Stomach smooth muscle (tissue), 2 donors: ENCODE measurements around the gene SEC61A2.
A peak's percentile ranks its signal among the peaks of the same experiment; 100 is the strongest.

ENCODE experiments used
- H3K27ac ChIP-seq: one replicate; pipeline ENCODE4 v1.7.0; 2013; ENCODE audit warnings: mild to moderate bottlenecking, low read length, inconsistent platforms
- H3K27me3 ChIP-seq, 2 donors: one replicate each; pipeline ENCODE4 v1.7.0; 2013; ENCODE audit warnings: low read length in 2 of 2; ENCODE audit not compliant: insufficient read depth in 2 of 2, control insufficient read depth in 1 of 2
- H3K36me3 ChIP-seq, 2 donors: one replicate each; pipeline ENCODE4 v1.7.0; 2013; ENCODE audit warnings: low read length in 2 of 2; ENCODE audit not compliant: control insufficient read depth in 2 of 2, insufficient read depth in 2 of 2
- H3K4me1 ChIP-seq: one replicate; pipeline ENCODE4 v1.7.0; 2013; ENCODE audit warnings: low read length; ENCODE audit not compliant: control insufficient read depth, insufficient read depth
- H3K4me3 ChIP-seq, 2 donors: one replicate each; pipeline ENCODE4 v1.7.0; 2013; ENCODE audit warnings: low read length in 2 of 2
- H3K9ac ChIP-seq, 2 donors: one replicate each; pipeline ENCODE4 v1.7.0; 2013; ENCODE audit warnings: low read length in 2 of 2, mild to moderate bottlenecking in 1 of 2
- H3K9me3 ChIP-seq, 2 donors: one replicate each; pipeline ENCODE4 v1.7.0; 2013; ENCODE audit warnings: low read length in 2 of 2; ENCODE audit not compliant: control insufficient read depth in 2 of 2
- donor health status: healthy.
- donor health status: Pancreatic carcinoma.

The SEC61A2 gene

GRCh38 chr10:12196531-12197211 lies 67.2 kb downstream of the SEC61A2 start:
- peak overlapping the region; percentile 98 to 99 for H3K4me3 ChIP-seq
- peak overlapping the region; percentile 96 for H3K27ac ChIP-seq
- H3K9ac ChIP-seq = peak overlapping the region; percentile 89 to 96
- no peaks in the 10 kb centered on the region for H3K9me3 ChIP-seq
- no peaks in the 10 kb centered on the region for H3K27me3 ChIP-seq
- peaks cover 9% of the 10 kb centered on the region in 2 donors for H3K36me3 ChIP-seq
- H3K4me1 ChIP-seq = peaks cover 15% of the 10 kb centered on the region

DNA sequence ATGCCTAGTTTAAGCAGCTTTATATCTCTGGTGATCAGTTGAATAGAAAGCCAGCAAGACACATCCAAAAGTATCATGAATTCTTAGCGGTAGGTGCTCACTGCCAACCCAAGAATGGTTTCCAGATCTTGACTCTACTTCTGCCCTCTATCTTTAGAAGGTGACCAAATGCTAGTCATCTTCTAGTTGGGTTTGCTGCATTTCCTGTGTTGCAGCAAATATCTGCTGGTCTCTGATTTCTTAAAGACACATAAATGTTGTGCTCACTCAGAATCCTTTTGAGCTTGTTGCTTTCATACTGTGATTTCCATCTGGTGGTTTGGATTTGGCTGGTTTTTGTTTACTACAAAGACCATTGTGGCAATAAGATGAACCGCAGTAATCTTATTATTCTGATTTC lies 68.7 kb downstream of the SEC61A2 start:
- H3K27me3 ChIP-seq = no peaks in the 10 kb centered on the region
- no peak overlapping the region for H3K27ac ChIP-seq
- no peaks in the 10 kb centered on the region for H3K9me3 ChIP-seq
- no peak overlapping the region for H3K4me3 ChIP-seq
- no peak overlapping the region for H3K9ac ChIP-seq
- peaks cover 16 to 20% of the 10 kb centered on the region in 2 donors for H3K36me3 ChIP-seq
- peaks cover 15% of the 10 kb centered on the region for H3K4me1 ChIP-seq

DNA sequence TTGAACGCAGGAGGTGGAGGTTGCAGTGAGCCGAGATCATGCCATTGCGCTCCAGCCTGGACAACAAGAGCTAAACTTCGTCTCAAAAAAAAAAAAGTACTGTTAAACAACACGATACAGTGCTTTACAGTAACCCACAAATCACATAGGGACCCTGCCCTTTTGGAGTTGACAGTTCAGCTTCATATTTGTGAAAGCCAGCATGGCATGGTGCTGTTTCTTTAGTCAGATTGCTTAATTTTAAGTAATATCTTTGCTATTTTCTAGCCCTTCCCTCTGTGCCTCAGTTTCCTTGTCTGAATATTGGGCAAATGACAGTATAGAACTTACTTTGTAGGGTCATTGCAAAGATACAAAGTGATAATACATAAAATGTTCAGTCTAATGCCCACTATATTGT lies 71.4 kb downstream of the SEC61A2 start:
- Histone ChIP-seq H3K27ac (no peak overlapping the region), H3K36me3 (peaks cover 24 to 27% of the 10 kb centered on the region in 2 donors), H3K4me1 (no peaks in the 10 kb centered on the region), H3K27me3 (no peaks in the 10 kb centered on the region), H3K9me3 (no peaks in the 10 kb centered on the region), H3K4me3 (no peak overlapping the region), H3K9ac (no peak overlapping the region)

- Histone ChIP-seq H3K9me3 (no peaks in the 10 kb centered on the region), H3K4me1 (no peaks in the 10 kb centered on the region), H3K36me3 (peaks cover 24 to 27% of the 10 kb centered on the region in 2 donors), H3K4me3 (no peak overlapping the region), H3K9ac (no peak overlapping the region), H3K27ac (no peak overlapping the region), H3K27me3 (no peaks in the 10 kb centered on the region)
Observed at GRCh38 chr10:12201543-12201942, 72.1 kb downstream of the SEC61A2 start.

GRCh38 chr10:12202226-12202625 lies 72.7 kb downstream of the SEC61A2 start:
- Histone ChIP-seq H3K9ac (no peak overlapping the region), H3K27me3 (no peaks in the 10 kb centered on the region), H3K4me1 (no peaks in the 10 kb centered on the region), H3K27ac (no peak overlapping the region), H3K4me3 (no peak overlapping the region), H3K36me3 (peaks cover 24 to 27% of the 10 kb centered on the region in 2 donors), H3K9me3 (no peaks in the 10 kb centered on the region)

DNA sequence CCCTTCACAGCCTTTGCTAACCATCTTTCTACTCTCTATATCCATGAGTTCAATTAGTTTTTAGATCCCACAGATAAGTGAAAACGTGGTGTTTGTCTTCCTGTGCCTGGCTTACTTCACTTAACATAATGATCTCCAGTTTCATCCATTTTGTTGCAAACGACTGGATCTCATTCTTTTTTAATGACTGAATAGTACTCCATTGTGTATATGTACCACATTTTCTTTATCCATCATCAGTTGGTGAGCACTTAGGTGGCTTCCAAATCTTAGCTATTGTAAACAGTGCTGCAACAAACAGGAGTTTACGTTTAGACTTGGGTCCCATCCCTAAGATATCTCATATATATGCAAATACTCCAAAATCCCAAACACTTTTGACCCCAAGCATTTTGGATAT lies 75.6 kb downstream of the SEC61A2 start:
- Histone ChIP-seq H3K9me3 (no peaks in the 10 kb centered on the region), H3K36me3 (peaks cover 24 to 27% of the 10 kb centered on the region in 2 donors), H3K9ac (no peak overlapping the region), H3K27me3 (no peaks in the 10 kb centered on the region), H3K27ac (no peak overlapping the region), H3K4me1 (no peaks in the 10 kb centered on the region), H3K4me3 (no peak overlapping the region)

DNA sequence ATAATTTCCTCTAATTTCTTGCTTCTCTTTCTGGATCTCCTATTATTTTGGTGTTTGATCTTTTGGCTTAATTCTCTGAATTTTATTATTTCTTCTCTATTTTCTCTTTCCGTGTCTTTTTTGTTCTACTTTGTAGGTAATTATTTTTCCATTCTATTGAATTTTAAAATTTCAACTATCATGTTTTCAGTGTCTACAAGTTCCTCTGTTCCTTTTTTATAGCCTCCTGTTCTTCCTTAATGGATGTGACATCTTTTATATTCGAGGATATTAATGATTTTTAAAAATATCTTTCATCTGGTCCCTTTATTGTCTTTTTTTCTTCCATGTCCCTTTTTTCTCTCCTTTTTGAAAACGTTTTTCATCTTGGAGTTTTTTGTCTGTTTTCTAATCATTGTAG lies 77.6 kb downstream of the SEC61A2 start:
- Histone ChIP-seq H3K4me1 (no peaks in the 10 kb centered on the region), H3K36me3 (peaks cover 25 to 27% of the 10 kb centered on the region in 2 donors), H3K9me3 (no peaks in the 10 kb centered on the region), H3K9ac (no peak overlapping the region), H3K27me3 (no peaks in the 10 kb centered on the region), H3K27ac (no peak overlapping the region), H3K4me3 (no peak overlapping the region)

- no peak overlapping the region for H3K4me3 ChIP-seq
- H3K27me3 ChIP-seq = no peaks in the 10 kb centered on the region
- H3K9me3 ChIP-seq = no peaks in the 10 kb centered on the region
- H3K9ac ChIP-seq = no peak overlapping the region
- no peak overlapping the region for H3K27ac ChIP-seq
- no peaks in the 10 kb centered on the region for H3K4me1 ChIP-seq
- H3K36me3 ChIP-seq = peaks cover 17 to 20% of the 10 kb centered on the region in 2 donors
Observed at GRCh38 chr10:12208460-12208859, 79.0 kb downstream of the SEC61A2 start.

DNA sequence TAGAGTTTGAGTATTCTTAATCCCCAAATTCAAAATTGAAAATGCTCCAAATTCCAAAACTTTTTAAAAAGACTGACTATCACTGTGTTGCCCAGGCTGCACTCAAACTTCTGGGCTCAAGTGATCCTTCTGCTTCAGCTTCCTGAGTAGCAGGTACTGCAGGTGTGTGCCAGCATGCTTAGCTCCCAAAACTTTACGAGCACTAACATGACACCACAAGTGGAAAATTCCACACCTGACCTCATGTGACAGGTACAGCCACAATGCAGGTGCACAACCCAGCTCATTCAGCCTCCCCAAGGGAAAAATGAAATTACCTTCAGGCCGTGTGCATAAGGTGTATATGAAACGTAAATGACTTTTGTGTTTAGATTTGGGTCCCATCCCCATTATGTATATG lies 83.0 kb downstream of the SEC61A2 start:
- Histone ChIP-seq H3K9ac (no peak overlapping the region), H3K4me3 (no peak overlapping the region), H3K27me3 (no peaks in the 10 kb centered on the region), H3K36me3 (peaks cover 12 to 21% of the 10 kb centered on the region in 2 donors), H3K9me3 (no peaks in the 10 kb centered on the region), H3K27ac (no peak overlapping the region), H3K4me1 (no peaks in the 10 kb centered on the region)

- H3K4me3 ChIP-seq = no peak overlapping the region
- no peaks in the 10 kb centered on the region for H3K27me3 ChIP-seq
- peaks cover 15 to 22% of the 10 kb centered on the region in 2 donors for H3K36me3 ChIP-seq
- peaks cover under 1% of the 10 kb centered on the region for H3K4me1 ChIP-seq
- H3K27ac ChIP-seq = no peak overlapping the region
- H3K9ac ChIP-seq = no peak overlapping the region
- H3K9me3 ChIP-seq = no peaks in the 10 kb centered on the region
Observed at GRCh38 chr10:12213621-12214020, 84.1 kb downstream of the SEC61A2 start.

GRCh38 chr10:12214093-12214492 lies 84.6 kb downstream of the SEC61A2 start:
- Histone ChIP-seq H3K4me1 (peaks cover 4% of the 10 kb centered on the region), H3K9ac (no peak overlapping the region)

More at GRCh38 chr10:12214093-12214492, 84.6 kb downstream of the SEC61A2 start:
- Histone ChIP-seq H3K9me3 (no peaks in the 10 kb centered on the region), H3K27me3 (no peaks in the 10 kb centered on the region), H3K27ac (peak overlapping the region; percentile 43), H3K36me3 (peaks cover 20 to 24% of the 10 kb centered on the region in 2 donors), H3K4me3 (no peak overlapping the region)
